H1 (cell line): ENCODE measurements around the gene ZCCHC17. TPM values are rescaled to one million over a fixed set of nuclear protein-coding genes. Genes with fewer than 3 reads are reported as not detected.

ENCODE experiments used
- CTCF ChIA-PET: fragments of 300-600 bp; sonication (Branson Sonifier 250); formaldehyde crosslinking; loops from one replicate; lab custom pipeline; 2021; ENCODE audit not compliant: partially characterized antibody; lab: Charles Lee
- POLR2A ChIA-PET: fragments of 300-600 bp; sonication (Branson Sonifier 250); formaldehyde crosslinking; loops from one replicate; lab custom pipeline; 2021; ENCODE audit warnings: inconsistent platforms; ENCODE audit not compliant: partially characterized antibody; lab: Charles Lee
- DNase-seq, 2 experiments: peaks; one replicate each; pipeline versions ENCODE4 v3.0.0 to v3.0.0-alpha.2; 2010 to 2022; ENCODE audit warnings: low spot score in 2 of 2, low read depth in 1 of 2, mixed read lengths in 1 of 2
- FAIRE-seq: peaks from 2 replicates; lab custom pipeline; 2011; peaks lifted over from hg19 to GRCh38; lab: Jason Lieb, UNC
- H2AFZ ChIP-seq: 2 replicates; pipeline ENCODE4 v1.8.1; 2012; ENCODE audit warnings: low read length, inconsistent platforms
- H2AK5ac ChIP-seq: 2 replicates; pipeline ENCODE4 v1.6.1; 2013; ENCODE audit warnings: low read depth, low read length
- H2BK120ac ChIP-seq: replicated peaks from 2 replicates; pipeline ENCODE3; 2013; ENCODE audit warnings: low read depth, low read length, inconsistent platforms
- H2BK12ac ChIP-seq: 2 replicates; pipeline ENCODE4 v1.6.1; 2013; ENCODE audit warnings: low read depth, low read length
- H2BK15ac ChIP-seq: 2 replicates; pipeline ENCODE4 v1.6.1; 2013; ENCODE audit warnings: low read length
- H2BK20ac ChIP-seq: 2 replicates; pipeline ENCODE4 v1.6.1; 2013; ENCODE audit warnings: low read length
- H2BK5ac ChIP-seq: 2 replicates; pipeline ENCODE4 v1.6.1; 2013; ENCODE audit warnings: low read depth, low read length
- H3K14ac ChIP-seq: 2 replicates; pipeline ENCODE4 v1.6.1; 2013; ENCODE audit warnings: inconsistent platforms; ENCODE audit not compliant: insufficient read length
- H3K18ac ChIP-seq: 2 replicates; pipeline ENCODE4 v1.6.1; 2013; ENCODE audit warnings: low read length; ENCODE audit errors: extremely low read depth
- H3K23ac ChIP-seq: 2 replicates; pipeline ENCODE4 v1.6.1; 2013; ENCODE audit warnings: inconsistent platforms; ENCODE audit not compliant: insufficient read length
- H3K23me2 ChIP-seq: 2 replicates; pipeline ENCODE4 v1.6.1; 2013; ENCODE audit warnings: low read depth, low read length
- H3K27ac ChIP-seq: 2 replicates; pipeline ENCODE4 v1.6.1; 2011; ENCODE audit warnings: low read depth, low read length, inconsistent platforms
- H3K27me3 ChIP-seq, 4 experiments: replicated peaks in 1 of 4; 1 replicate in 1 of 4; 2 replicates in 3 of 4; pipeline versions ENCODE4 v1.6.1 to v1.8.1; 2011 to 2013; ENCODE audit warnings: low read length in 3 of 4, mild to moderate bottlenecking in 3 of 4, inconsistent platforms in 2 of 4, mixed read lengths in 2 of 4, moderate library complexity in 1 of 4; ENCODE audit not compliant: control insufficient read depth in 3 of 4, insufficient read depth in 3 of 4; ENCODE audit errors: extremely low read depth in 1 of 4
- H3K36me3 ChIP-seq, 4 experiments: 2 replicates each; pipeline versions ENCODE4 v1.6.1 to v1.8.1; 2011 to 2013; ENCODE audit warnings: mild to moderate bottlenecking in 4 of 4, low read length in 3 of 4, moderate library complexity in 2 of 4, control low read depth in 1 of 4, inconsistent platforms in 1 of 4; ENCODE audit not compliant: insufficient read depth in 4 of 4, control insufficient read depth in 2 of 4
- H3K4ac ChIP-seq: replicated peaks from 2 replicates; pipeline ENCODE3; 2013; ENCODE audit warnings: low read length, low read depth, mixed read lengths, inconsistent platforms; ENCODE audit not compliant: insufficient read length
- H3K4me1 ChIP-seq, 4 experiments: replicated peaks in 1 of 4; 1 replicate in 1 of 4; 2 replicates in 3 of 4; pipeline versions ENCODE4 v1.6.1 to v1.8.1; 2011 to 2013; ENCODE audit warnings: low read length in 3 of 4, inconsistent platforms in 2 of 4, mixed read lengths in 1 of 4; ENCODE audit not compliant: insufficient read depth in 4 of 4, control insufficient read depth in 3 of 4
- H3K4me2 ChIP-seq, 2 experiments: 2 replicates each; pipeline versions ENCODE4 v1.6.1 to v1.8.1; 2011 to 2013; ENCODE audit warnings: low read depth in 2 of 2, low read length in 2 of 2, control low read depth in 1 of 2, inconsistent platforms in 1 of 2, mild to moderate bottlenecking in 1 of 2; ENCODE audit not compliant: insufficient read depth in 1 of 2
- H3K4me3 ChIP-seq, 4 experiments: fragments of 200-600, 300-600 bp in 1 of 4; sonication (generic), shearing (Covaris generic), sonication (Bioruptor Twin) in 1 of 4; 2 replicates each; pipeline versions ENCODE4 v1.5.1 to v1.8.1; 2011 to 2016; ENCODE audit warnings: low read length in 4 of 4, low read depth in 3 of 4, control low read depth in 2 of 4, inconsistent platforms in 2 of 4, mild to moderate bottlenecking in 2 of 4, mixed read lengths in 1 of 4, moderate library complexity in 1 of 4; ENCODE audit not compliant: insufficient read depth in 2 of 4; ENCODE audit errors: extremely low read depth in 1 of 4
- H3K56ac ChIP-seq: replicated peaks from 2 replicates; pipeline ENCODE3; 2013; ENCODE audit warnings: low read depth, mild to moderate bottlenecking, mixed read lengths, low read length, inconsistent platforms; ENCODE audit not compliant: insufficient read length
- H3K79me1 ChIP-seq: 2 replicates; pipeline ENCODE4 v1.6.1; 2013; ENCODE audit warnings: low read depth, low read length, control low read depth
- H3K79me2 ChIP-seq, 2 experiments: 2 replicates each; pipeline versions ENCODE4 v1.6.1 to v1.8.1; 2012 to 2013; ENCODE audit warnings: low read length in 2 of 2, mild to moderate bottlenecking in 2 of 2, inconsistent platforms in 1 of 2; ENCODE audit not compliant: insufficient read depth in 2 of 2, control insufficient read depth in 1 of 2
- H3K9ac ChIP-seq, 4 experiments: replicated peaks in 1 of 4; 1 replicate in 1 of 4; 2 replicates in 3 of 4; pipeline versions ENCODE4 v1.6.1 to v1.8.1; 2011 to 2013; ENCODE audit warnings: low read depth in 3 of 4, low read length in 3 of 4, control low read depth in 2 of 4, mild to moderate bottlenecking in 2 of 4, moderate library complexity in 2 of 4, inconsistent platforms in 1 of 4; ENCODE audit errors: extremely low read depth in 1 of 4
- H3K9me3 ChIP-seq, 2 experiments: 2 replicates each; pipeline versions ENCODE4 v1.6.1 to v1.8.1; 2012 to 2013; ENCODE audit warnings: mild to moderate bottlenecking in 2 of 2, moderate library complexity in 2 of 2, control low read depth in 1 of 2, inconsistent platforms in 1 of 2, low read depth in 1 of 2, low read length in 1 of 2, mixed read lengths in 1 of 2; ENCODE audit not compliant: insufficient read depth in 2 of 2
- H4K20me1 ChIP-seq, 2 experiments: replicated peaks in 1 of 2; 2 replicates each; pipeline versions ENCODE3 to v1.8.1; 2011 to 2013; ENCODE audit warnings: inconsistent platforms in 2 of 2, low read length in 2 of 2, mild to moderate bottlenecking in 1 of 2; ENCODE audit not compliant: insufficient read depth in 2 of 2, control insufficient read depth in 1 of 2
- H4K5ac ChIP-seq: 2 replicates; pipeline ENCODE4 v1.6.1; 2013; ENCODE audit warnings: low read length, low read depth, mixed read lengths, inconsistent platforms; ENCODE audit not compliant: insufficient read length
- H4K8ac ChIP-seq: 2 replicates; pipeline ENCODE4 v1.8.0; 2013; ENCODE audit warnings: mild to moderate bottlenecking, moderate library complexity, low read length, inconsistent platforms; ENCODE audit not compliant: insufficient read depth; ENCODE audit errors: extremely low read depth
- H4K91ac ChIP-seq: replicated peaks from 2 replicates; pipeline ENCODE3; 2013; ENCODE audit warnings: low read length, mixed read lengths, inconsistent platforms; ENCODE audit not compliant: insufficient read length
- ASH2L ChIP-seq: fragments of 200-600, 300-600 bp; sonication (generic); IDR thresholded peaks from one replicate; pipeline ENCODE4 v1.7.1; 2017; ENCODE audit warnings: low read length
- ATF2 ChIP-seq: IDR thresholded peaks from 2 replicates; pipeline ENCODE4 v1.6.1; 2012; ENCODE audit warnings: low read length, inconsistent platforms
- ATF3 ChIP-seq: IDR thresholded peaks from 2 replicates; pipeline ENCODE4 v1.6.1; 2011; ENCODE audit warnings: low read depth, mild to moderate bottlenecking, low read length; ENCODE audit not compliant: insufficient read depth
- CHD1 ChIP-seq: IDR thresholded peaks from 2 replicates; pipeline ENCODE4 v1.6.1; 2012; ENCODE audit warnings: low read depth, low read length, improper control_type of control experiment
- E2F6 ChIP-seq: IDR thresholded peaks from 2 replicates; pipeline ENCODE4 v1.6.1; 2012; ENCODE audit warnings: inconsistent platforms
- EGR1 ChIP-seq: IDR thresholded peaks from 2 replicates; pipeline ENCODE4 v1.6.1; 2011; ENCODE audit warnings: low read depth, low read length, borderline replicate concordance
- JUND ChIP-seq: IDR thresholded peaks from 2 replicates; pipeline ENCODE4 v1.6.1; 2011; ENCODE audit warnings: mild to moderate bottlenecking, improper control_type of control experiment, low read length
- SIX5 ChIP-seq: IDR thresholded peaks from 2 replicates; pipeline ENCODE4 v1.6.1; 2011; ENCODE audit warnings: mild to moderate bottlenecking, low read depth, low read length
- SP2 ChIP-seq: IDR thresholded peaks from 2 replicates; pipeline ENCODE4 v1.6.1; 2012; ENCODE audit warnings: mild to moderate bottlenecking, low read length, inconsistent platforms
- TAF1 ChIP-seq: IDR thresholded peaks from 2 replicates; pipeline ENCODE4 v1.6.1; 2011; ENCODE audit warnings: mild to moderate bottlenecking, low read depth, low read length
- TBP ChIP-seq: IDR thresholded peaks from 2 replicates; pipeline ENCODE4 v1.6.1; 2011; ENCODE audit warnings: low read depth, low read length, improper control_type of control experiment
- TCF12 ChIP-seq: IDR thresholded peaks from 2 replicates; pipeline ENCODE4 v1.6.1; 2011; ENCODE audit warnings: low read depth, mild to moderate bottlenecking, low read length
- WGBS, 2 experiments: shearing (Covaris generic) in 1 of 2; methylation state at CpG; one replicate each; pipeline versions ENCODE4 v1.1.6 to v1.1.7; 2013 to 2015; ENCODE audit warnings: low lambda C conversion rate in 2 of 2, mixed read lengths in 2 of 2, inconsistent platforms in 1 of 2, low coverage in 1 of 2, missing lambda C conversion rate in 1 of 2; ENCODE audit not compliant: insufficient replicate concordance in 2 of 2, insufficient coverage in 1 of 2, insufficient read length in 1 of 2; ENCODE audit errors: extremely low coverage in 1 of 2, missing lambda C conversion rate in 1 of 2; 5-methylcytosine and 5-hydroxymethylcytosine counted together
- polyA plus RNA-seq, 7 experiments: library from polyadenylated mRNA; depleted of rRNA in 3 of 7; stranded (reverse) in 5 of 7; unstranded in 2 of 7; fragments of >200 nt in 5 of 7; fragments of 200-250 nt in 2 of 7; gene quantifications; 1 replicate in 5 of 7; 2 replicates in 1 of 7; 4 replicates in 1 of 7; pipeline versions ENCODE4 v1.2.1 to v1.2.3, GENCODE V29; 2011 to 2013; ENCODE audit warnings: missing spikeins in 2 of 7, mixed read lengths in 2 of 7
- total RNA-seq: library from RNA; stranded (reverse); fragmentation: NEBNext Ultra II Directional; extraction: Animal tissue kit (Norgen Biotek cat#: 25700); gene quantifications from 2 replicates; pipeline ENCODE4 v1.2.1, GENCODE V29; 2021

The ZCCHC17 gene
- total and polyA plus RNA-seq, 2 of the 8 experiments (the other 6 are each of a cell fraction or from before 2014, with no cell fraction given), result 51.6 to 59.3 TPM

GRCh38 chr1:31383967-31384366 is 87.1 kb downstream of the ZCCHC17 start:
- H2BK120ac ChIP-seq, result no peak overlapping the region
- no peaks in the 10 kb centered on the region for H3K79me1 ChIP-seq
- no peak overlapping the region for H3K27ac ChIP-seq
- no peak overlapping the region for H2AK5ac ChIP-seq
- no peak overlapping the region; the same call in 1 of the 2 replicates for H2BK15ac ChIP-seq
- WGBS, 2 experiments, result 77% methylated on average over 1 of the region's 1 CpG; no CpG with 5 or more reads in 1 of the 2 experiments
- H2BK20ac ChIP-seq, result 0 out of 2 replicates have a peak overlapping the region, but pooled peaks have one; percentile 18
- DNase-seq, result no peak
- no peak overlapping the region for H3K23ac ChIP-seq
- H2AFZ ChIP-seq, result no peak overlapping the region
- H3K27me3 ChIP-seq, result no peaks in the 10 kb centered on the region
- H3K4ac ChIP-seq, result no peak overlapping the region
- no peak for FAIRE-seq
- POLR2A ChIA-PET, result interaction anchor here (1.1 to 2.8 kb wide), 4 partner anchors 10 to 37 kb away, joined by 4 to 16 read pairs (median 6); partner anchors contain the start of gene FABP3
- no peaks in the 10 kb centered on the region for H3K36me3 ChIP-seq
- no peak overlapping the region for H3K4me2 ChIP-seq
- no peak overlapping the region for H4K8ac ChIP-seq
- CTCF ChIA-PET, result interaction anchor here (0.9 to 2.6 kb wide), 7 partner anchors 10 to 227 kb away, joined by 3 to 17 read pairs (median 6); partner anchors contain the start of gene FABP3
- no peak overlapping the region for H4K91ac ChIP-seq
- no peaks in the 10 kb centered on the region for H4K20me1 ChIP-seq
- peaks cover 2% of the 10 kb centered on the region; the same call in 1 of the 2 replicates for H3K23me2 ChIP-seq
- H3K9me3 ChIP-seq, result no peaks in the 10 kb centered on the region
- H3K4me1 ChIP-seq, result no peaks in the 10 kb centered on the region; a peak in 2 of 7 replicates
- no peak overlapping the region for H3K9ac ChIP-seq
- H4K5ac ChIP-seq, result no peak overlapping the region
- peak overlapping the region; percentile 66 for H2BK5ac ChIP-seq
- H3K56ac ChIP-seq, result no peak overlapping the region
- no peak overlapping the region for H3K14ac ChIP-seq
- no peak overlapping the region for H2BK12ac ChIP-seq
- H3K18ac ChIP-seq, result no peak overlapping the region
- no peak overlapping the region for H3K4me3 ChIP-seq
- no peaks in the 10 kb centered on the region for H3K79me2 ChIP-seq
- TF ChIP-seq CHD1 (no peak), EGR1 (no peak), TCF12 (no peak), JUND (no peak), ATF3 (no peak), TAF1 (no peak), SIX5 (no peak), E2F6 (no peak), SP2 (no peak), TBP (no peak), ATF2 (no peak), ASH2L (no peak)
